CD4-positive, alpha-beta T cell treated with Interleukin-6 for 4 hours (primary cell): ENCODE results near the gene RALGPS2.

Experiments
- DNase-seq: peaks from one replicate; pipeline ENCODE4 v3.0.0-alpha.2; 2020; ENCODE audit warnings: mixed read lengths

Gene RALGPS2

DNA sequence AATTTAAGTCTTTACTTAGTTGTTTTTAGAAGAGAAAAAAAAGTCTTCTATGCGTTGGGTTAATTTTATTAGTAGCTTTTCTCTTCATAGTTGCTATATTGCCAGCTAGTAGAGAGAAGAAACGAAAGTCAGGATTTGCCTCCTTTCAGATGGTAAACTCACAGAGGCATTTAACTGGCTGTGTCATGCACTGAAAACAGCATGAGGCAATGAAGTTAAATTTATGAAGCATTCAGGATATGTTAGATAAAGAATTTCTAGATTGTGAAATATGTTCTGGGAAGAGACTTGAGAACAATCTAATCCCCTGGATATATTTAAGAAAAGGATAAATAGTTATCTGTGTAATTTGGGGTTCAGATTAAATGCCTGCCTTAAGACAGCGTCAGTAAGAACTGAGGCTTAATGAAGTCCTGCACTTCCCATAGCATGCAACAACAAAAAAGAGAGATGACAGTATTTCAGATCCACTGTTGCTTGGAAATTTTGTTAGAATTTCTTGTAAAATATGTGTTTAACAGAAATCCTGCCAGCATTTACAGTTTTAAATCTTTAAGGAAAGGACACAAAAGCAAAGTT is 144.2 kb downstream of the RALGPS2 start:
- no peak for DNase-seq

DNA sequence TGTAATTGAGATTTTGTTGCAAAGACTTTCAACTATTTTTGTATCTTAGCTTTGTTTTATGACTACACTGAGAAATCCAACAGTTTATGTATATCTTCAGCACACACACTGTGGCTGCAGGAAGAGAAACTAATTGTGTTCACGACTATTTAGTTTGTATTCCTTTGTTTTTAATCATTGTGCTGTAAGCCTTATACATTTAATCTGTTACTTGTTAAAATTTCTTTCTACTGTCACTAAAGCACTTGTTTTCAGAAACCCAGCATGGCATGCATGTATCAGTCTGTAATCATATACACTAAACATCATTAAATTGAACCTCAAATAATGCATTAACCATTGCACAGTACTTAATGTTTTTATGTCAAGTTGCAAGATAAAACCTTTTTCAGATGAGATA is 145.2 kb downstream of the RALGPS2 start:
- no peak for DNase-seq

DNA sequence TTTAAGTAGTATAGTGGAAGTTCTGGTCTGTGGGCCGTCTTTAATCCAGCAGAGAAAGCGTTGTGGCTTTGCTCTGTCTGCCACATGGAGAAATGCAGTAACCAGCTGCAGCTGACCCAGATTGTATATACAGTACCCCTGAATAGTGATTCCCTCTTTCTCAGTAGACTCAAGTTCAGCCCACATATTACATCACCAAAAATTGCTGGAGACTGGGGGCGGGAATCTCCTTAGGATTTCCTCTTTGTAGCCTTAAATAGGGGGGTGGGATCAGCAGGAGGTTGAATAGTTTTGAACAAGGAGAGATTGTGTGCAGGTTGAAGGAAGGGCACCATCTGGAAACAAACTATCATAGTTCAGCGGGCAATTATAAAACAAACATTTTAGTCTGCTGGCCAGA is 145.9 kb downstream of the RALGPS2 start, which contains the start of gene ANGPTL1:
TSS of gene ANGPTL1 (minus strand) at position 134 of the 400 bp plus-strand sequence. CDS start 5,301 bp downstream, outside the sequence.
- no peak for DNase-seq

DNA sequence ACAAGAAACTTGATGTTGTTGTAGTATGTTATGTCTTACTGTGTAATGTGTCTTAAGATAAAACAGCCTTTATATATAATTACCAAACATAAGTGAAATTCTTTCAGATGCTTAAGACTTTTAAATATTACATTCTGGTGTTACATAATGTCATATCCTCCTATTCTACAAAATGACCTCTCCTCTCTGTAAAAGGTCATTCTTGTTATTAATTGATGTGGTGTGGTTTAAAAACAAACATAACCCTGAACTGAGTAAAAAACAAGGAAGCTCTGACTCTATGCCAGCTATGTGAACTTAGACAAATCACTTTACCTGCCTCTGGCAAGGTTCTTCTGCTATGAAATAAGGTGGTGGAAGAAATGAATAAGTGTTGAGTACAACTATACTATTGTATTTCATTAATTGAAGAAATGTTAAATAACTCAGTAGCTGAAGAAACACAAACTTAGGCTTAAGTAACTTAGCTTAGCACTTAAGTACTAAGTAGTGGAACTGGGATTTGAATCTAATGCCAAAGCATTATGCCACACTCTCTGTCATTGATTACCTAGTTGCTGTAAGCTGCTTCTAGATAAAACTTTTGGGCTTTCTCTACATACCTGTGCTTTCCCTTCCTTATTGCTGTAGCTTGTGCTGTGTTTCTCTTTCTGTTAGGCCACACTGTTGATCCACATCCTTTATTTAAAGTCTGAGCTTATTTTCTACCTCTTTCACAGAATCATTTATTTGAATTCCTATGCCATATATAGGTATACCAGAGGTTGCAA is 146.7 kb downstream of the RALGPS2 start:
- no peak for DNase-seq

DNA sequence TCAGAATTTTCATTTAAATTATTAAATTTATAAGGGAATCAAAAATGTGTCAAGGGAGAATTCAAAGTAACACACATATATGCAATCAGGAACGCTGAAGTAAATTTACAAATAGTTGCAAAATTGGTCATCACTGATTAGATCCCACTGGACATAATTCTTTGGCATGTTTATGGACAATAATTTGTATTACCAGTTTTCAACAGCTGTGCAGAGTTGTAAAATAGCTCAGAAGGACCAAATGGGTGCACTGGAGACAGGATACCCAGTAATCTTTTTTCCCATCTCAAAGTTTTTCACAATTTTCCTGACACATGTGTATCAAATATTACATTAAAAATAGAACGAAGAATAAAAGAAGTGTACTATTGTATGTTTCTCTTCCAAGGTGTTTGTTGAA is 149.9 kb downstream of the RALGPS2 start:
- DNase-seq: no peak

DNA sequence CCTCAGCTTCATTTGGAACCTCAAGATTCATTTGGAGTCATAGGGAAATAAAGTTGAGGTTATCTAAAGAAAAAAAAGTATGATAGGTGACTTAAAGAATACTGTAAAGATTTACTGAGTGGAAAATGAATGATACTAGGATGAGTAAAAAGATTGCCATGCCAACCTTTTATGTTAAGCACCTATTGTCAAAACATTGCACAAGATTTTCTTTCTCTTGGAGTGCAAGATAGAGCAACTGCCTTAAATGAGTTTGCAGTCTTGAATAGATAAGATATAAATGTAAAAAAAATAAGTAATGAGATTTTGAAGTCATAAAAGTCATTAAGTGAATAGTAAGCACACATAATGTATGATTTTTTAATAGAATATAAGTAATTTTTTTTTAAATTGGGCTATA is 150.9 kb downstream of the RALGPS2 start:
- DNase-seq: no peak

DNA sequence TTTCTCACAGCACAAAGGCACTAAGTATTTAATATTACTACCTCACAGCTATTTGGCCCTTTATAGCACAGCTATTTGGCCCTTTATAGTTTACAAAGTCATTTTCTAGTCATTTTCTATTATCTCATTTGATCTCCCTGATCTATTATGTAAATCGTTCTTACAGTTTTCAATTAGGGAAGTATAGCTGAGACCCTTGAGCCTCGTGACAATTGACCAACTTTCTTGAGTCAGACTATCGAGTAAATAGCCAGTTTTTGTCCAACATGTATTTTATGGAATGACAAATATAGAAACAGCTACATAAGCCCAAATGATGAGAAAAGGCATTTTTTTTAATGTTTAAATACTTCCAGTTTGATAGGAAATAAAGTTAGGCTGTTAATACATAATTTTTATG is 152.9 kb downstream of the RALGPS2 start:
- no peak for DNase-seq

DNA sequence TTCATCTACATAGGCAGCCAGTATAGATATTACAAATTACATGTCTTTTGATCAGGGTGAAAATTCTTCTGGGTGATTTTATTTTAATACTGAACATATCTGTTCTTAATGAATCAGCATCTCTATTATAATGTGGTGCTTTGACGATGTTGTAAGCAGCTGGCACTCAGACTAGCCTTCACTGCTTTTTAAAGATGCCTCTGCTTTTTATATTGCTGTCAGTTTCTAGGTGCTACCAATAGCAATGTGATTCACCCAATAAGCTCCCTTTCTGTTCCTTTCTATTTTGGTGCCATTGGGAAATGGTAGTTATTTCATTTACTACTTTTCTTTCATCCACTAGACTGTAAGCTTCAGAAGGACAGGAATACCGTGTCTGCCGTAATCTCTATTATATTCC is 156.9 kb downstream of the RALGPS2 start:
- DNase-seq: no peak

DNA sequence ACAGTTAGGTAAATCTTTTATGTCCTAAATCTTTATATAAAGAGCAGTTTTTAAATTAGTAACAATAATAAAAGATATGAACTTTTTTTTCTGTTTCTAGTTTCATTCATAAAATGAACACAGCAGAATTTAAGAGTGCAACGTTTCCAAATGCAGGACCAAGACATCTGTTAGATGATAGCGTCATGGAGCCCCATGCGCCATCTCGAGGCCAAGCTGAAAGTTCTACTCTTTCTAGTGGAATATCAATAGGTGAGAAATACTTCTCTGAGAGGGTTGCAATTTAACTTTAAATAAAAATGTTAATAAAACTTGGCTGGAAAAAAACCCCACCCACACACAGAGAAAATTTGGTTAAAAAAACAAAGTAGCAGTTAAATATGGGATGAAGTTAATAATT is 160.8 kb downstream of the RALGPS2 start:
- DNase-seq: no peak

DNA sequence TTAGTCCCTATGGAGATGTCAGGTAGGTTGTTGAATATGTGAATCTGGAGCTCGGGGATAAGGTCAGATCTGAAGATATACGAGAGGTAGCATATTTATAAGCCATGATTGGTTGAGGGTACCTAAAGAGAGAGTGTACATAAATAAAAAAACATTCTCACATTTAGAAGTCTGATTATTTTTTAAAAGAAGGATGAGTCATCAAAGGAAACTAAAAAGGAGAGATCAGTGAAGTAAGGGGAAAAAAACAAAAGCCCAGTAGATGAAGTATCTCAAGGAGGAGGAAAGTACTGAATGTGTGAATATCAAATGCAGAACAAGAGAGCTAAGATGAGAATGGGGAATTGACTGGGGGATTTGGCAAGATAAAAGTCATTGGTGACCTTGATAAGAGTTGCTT is 161.5 kb downstream of the RALGPS2 start:
- DNase-seq: no peak

DNA sequence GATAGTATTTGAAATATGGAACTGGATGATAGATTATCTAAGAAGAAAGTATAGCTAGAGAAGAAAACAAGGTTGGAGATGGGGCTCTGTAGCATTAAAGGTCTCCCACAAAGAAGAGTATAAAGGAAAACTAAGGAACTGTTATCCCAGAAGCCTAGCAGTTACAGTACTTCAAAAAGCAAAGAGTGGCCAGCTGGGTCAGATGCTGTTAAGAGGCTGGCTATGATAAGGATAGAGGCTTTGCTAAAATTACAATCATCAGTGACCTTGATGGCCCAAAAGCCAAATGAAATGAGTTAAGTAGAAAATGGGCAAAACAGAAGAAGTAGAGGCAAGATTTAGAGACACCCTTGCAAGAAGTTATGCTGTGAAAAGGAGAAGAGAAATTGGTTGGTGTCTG is 170.9 kb downstream of the RALGPS2 start:
- no peak for DNase-seq

DNA sequence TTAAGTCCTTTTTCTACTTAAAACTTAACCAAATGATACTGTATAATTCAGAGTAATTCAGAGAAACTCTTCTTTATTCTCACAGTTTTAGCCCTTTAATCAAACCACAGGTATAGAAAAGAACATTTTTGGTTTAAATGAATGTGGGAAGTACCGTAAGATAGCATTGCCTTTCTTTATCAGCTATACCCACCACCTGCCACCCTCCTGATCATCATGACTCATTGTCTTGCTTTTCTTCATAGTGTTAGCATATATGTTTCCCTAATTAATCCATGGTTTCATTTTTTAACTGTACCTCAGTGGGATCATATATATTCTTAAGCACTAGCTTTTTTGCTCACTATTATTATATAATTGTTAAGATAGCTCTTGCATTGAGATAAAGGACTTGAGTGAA is 173.4 kb downstream of the RALGPS2 start:
- DNase-seq: no peak

DNA sequence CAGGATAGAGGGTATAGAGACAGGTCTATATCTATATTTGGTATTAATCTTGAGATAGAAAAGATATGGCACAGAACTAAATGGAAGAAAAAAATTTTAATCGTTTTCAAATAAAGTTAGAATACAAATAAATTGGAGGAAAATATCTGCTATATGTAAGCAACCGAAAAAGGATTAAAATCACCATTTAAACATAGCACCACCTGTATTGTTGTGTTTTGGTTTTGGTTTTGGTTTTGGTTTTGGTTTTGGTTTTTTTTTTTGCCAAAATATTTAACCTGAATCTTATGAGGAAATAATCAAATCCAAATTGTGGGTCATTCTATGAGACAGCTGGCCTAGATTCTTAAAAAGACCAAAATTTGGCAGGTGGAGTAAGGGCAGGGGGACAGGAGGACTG is 174.4 kb downstream of the RALGPS2 start:
- DNase-seq: no peak

DNA sequence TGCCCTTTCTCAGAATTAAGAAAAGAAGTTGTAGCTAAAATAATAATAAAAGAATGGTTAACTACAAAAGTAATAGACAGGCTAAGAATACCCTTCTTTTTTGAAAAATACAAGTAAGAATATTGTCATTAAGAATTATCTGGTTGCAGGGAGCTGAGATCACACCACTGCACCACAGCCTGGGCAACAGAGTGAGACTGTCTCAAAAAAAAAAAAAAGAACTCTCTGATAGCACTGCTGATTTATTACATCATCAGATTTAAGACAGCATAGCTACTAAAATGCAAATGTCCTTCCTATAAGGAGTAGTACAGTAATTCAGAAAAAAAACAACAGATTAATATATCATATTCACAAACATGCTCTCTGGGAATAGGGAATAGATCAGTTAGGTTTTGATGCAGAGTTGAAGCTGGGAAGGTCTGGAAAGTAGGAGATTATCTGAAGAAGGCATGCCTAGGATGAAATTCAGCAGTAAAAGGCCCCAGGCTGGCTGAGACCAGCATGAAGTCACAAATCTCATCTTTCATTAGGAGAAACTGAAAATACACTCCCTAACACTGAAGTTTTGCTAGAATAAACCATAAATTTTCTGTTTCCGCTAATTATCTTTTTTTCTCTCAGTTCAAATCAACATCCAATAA is 176.6 kb downstream of the RALGPS2 start:
- DNase-seq: no peak

DNA sequence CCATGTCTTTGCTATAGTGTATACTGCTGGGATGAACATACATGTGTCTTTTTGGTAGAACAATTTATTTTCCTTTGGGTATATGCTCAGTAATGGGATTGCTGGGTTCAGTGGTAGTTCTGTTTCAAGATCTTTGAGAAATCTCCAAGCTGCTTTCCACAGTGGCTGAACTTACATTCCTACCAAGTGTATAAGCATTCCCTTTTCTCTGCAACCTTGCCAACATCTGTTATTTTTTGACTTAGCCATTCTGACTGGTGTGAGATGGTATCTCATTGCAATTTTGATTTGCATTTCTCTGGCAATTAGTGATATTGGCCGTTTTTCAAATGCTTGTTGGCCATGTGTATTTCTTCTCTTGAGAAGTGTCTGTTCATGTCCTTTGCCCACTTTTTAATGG is 183.3 kb downstream of the RALGPS2 start:
- DNase-seq: no peak

DNA sequence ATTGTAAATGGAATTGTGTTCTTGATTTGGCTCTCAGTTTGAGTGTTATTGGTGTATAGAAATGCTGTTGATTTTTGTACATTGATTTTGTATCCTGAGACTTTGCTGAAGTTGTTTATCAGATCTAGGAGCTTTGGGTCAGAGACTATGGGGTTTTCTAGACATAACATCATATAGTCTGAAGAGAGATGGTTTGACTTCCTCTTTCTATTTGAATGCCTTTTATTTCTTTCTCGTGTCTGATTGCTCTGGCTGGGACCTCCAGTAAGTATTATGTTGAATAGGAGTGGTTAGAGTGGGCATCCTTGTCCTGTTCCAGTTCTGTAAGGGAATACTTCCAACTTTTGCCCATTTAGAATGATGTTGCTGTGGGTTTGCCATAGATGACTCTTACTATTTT is 185.0 kb downstream of the RALGPS2 start:
- DNase-seq: no peak

DNA sequence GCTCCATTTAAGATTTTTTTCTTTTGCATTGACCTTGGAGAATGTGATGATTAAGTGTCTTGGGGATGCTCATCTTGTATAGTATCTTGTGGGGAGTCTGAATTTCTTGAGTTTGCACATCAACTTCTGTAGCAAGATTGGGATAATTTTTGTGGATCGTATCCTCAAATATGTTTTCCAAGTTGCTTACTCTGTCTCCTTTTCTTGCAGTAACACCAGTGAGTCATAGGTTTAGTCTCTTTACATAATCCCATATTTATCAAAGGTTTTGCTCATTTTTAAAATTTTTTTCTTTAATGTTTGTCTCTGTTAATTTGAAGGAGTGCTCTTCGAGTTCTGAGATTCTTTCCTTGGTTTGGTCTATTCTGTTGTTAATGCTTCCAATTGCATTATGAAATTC is 187.6 kb downstream of the RALGPS2 start:
- no peak for DNase-seq

DNA sequence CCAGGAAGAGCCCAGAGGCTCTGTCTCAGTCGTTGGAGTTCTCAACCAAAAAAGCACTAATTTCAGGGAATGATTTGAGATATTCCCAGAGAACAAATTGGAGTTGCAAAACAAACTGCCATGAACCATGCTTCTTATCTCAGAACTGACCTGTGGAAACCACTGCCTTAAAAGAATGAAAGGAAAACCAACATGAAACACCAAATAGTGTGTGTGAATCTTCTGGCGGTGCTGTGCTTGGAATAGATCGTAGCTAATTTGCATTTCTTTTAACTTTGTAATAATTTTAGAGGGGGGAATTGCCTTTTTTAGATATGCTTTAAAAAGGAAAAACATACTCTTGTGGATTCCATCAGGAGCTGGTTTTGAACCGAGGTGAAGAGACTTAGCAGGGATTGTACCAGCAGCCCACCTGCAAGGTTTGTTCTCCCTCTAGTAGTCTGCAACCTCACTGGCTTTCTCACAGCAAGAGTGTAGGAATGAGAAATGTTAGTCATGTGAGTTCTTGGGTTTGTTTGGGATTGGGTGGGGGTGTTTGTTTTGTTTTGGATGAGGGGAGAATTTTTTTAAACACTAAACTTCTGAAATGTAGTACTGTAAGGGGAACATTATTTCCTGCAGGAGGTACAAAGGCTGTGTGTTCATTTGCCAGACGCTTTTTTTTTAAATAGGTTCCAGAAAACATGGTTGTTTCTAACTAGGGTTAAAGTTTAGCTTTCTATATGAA is 191.6 kb downstream of the RALGPS2 start:
- DNase-seq: no peak

DNA sequence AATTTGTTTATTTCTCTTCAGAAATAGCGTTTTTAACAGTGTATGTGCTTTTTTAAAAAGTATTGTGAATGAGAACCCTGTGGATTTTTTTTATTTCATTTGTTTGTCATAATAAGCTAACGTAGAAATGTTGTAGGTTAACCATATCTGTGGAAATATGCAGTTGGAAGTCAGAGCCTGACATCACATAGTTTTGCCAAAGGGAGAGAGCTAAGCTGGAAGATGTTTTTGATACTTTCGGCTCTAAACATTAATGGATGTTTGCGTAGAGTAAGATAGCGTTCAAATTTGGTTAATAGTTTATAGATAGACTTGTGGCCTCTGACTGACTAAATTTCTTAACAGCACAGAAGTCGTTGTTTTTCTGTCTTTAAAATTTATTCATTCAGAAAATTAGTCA is 193.3 kb downstream of the RALGPS2 start:
- DNase-seq: no peak

DNA sequence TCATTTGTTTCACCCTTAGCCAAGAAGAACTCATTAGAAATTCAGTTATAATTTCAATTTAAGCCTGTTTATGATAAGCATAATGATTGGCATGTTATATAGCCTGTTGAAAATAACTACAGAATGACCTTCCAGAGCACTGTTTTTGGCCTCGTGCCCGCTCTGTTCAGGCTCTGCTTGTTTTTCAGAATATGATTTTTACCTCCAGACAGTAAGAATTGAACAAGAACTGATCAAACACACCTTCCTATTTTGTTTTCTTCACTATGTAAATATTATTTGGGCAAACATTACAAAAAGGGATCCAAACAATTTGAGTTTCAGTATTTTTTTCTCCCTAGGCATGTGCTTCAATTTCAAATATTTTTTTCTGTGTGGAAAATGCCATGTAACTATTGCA is 193.9 kb downstream of the RALGPS2 start:
- no peak for DNase-seq

DNA sequence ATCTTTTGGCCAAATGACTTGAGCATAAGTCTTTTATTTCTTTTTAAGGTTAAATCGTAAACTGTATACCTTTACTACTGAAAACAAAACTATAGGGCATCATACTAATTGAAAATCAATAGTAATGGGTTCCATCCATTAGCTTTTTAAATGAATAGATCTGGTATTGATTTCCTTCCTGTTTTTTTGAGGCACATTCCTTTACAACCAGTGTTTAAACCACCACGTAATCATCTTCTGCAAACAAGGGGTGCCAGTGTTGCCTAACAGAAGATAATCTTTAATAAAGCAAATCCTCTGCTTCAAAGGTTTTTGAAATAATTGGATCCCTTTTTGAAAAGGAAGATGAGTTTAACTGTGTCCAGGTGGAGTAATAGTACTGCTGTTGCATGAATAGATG is 194.5 kb downstream of the RALGPS2 start:
- DNase-seq: no peak

DNA sequence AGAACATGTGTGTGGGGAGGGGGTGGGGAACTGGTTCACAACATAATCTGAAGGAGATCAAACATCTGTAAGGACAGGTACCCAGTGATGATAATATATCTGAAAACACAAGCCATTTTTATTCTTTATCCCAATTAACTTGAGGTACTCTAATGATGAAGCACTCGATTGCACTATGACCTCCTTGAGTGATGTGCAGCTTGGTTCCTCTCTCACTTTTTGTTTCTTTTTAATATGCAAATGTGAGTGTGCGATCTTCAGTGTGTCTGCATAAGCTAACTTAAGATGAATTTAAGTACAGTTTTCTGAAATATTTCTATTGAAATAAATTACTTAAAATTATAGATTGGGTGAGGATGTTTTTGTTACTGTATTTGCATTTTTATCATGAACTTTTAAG is 196.5 kb downstream of the RALGPS2 start:
- DNase-seq: no peak

DNA sequence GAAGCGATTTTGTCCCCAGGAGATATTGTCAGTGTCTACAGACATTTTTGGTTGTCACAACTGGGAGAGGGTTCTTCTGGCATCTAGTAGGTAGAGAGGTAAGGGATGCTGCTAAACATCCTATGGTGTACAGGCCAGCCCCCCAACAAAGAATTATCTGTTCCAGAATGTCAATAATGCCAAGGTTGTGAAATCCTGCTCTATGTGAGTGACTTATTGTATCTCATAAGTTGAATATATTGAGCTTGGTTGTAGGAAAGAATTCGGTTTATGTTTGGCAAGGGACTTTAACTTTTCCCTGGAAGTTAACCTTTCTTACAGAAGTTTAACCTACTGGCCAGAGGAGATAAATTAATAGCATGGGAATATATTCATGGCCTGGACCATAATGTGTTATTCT is 198.5 kb downstream of the RALGPS2 start:
- DNase-seq: no peak

DNA sequence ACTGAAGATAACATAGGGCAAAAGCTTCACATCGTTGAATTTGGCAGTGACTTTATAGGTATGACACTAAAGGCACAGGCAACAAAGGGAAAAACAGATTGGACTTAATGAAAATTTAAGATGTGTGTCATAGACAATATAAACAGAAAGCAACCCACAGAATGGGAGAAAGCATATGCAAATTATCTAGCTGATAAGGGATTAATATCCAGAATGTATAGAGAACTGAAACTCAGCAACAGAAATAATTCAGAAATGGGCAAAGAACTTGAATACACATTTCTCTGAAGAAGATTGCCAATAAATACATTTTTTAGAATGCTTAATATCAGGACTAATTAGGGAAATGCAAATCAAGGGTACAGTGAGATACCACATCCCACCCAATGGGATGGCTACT is 201.0 kb downstream of the RALGPS2 start:
- no peak for DNase-seq
